IPS-NIHi11 (cell line): ENCODE results near the gene HHIPL1.

Experiments
- DNase-seq: peaks from one replicate; pipeline ENCODE4 v3.0.0; 2012; ENCODE audit warnings: mixed read lengths, low spot score

HHIPL1 gene

GRCh38 chr14:99716091-99716849, 71.3 kb downstream of the HHIPL1 start:
- no peak for DNase-seq

- no peak for DNase-seq
Measured at GRCh38 chr14:99716850-99717681, 72.1 kb downstream of the HHIPL1 start.

GRCh38 chr14:99717682-99718013, 72.7 kb downstream of the HHIPL1 start:
- DNase-seq, result no peak

- DNase-seq, result no peak
Measured at GRCh38 chr14:99718031-99718810, 73.3 kb downstream of the HHIPL1 start.

GRCh38 chr14:99718811-99719192, 73.9 kb downstream of the HHIPL1 start:
- DNase-seq, result no peak

GRCh38 chr14:99720941-99721791, 76.2 kb downstream of the HHIPL1 start:
- DNase-seq, result no peak

GRCh38 chr14:99721792-99722516, 77.0 kb downstream of the HHIPL1 start:
- no peak for DNase-seq

GRCh38 chr14:99722741-99723140, 77.8 kb downstream of the HHIPL1 start:
- DNase-seq, result no peak

- DNase-seq, result no peak
Measured at GRCh38 chr14:99724196-99724891, 79.4 kb downstream of the HHIPL1 start.

- peak; percentile 9 for DNase-seq
Measured at GRCh38 chr14:99724939-99725773, 80.2 kb downstream of the HHIPL1 start.

- no peak for DNase-seq
Measured at GRCh38 chr14:99725774-99726537, 81.0 kb downstream of the HHIPL1 start.

- no peak for DNase-seq
Measured at GRCh38 chr14:99726538-99727095, 81.7 kb downstream of the HHIPL1 start.

GRCh38 chr14:99727096-99727870, 82.4 kb downstream of the HHIPL1 start:
- DNase-seq, result no peak

GRCh38 chr14:99728231-99728920, 83.4 kb downstream of the HHIPL1 start:
- no peak for DNase-seq

- DNase-seq, result no peak
Measured at GRCh38 chr14:99728981-99729451, 84.1 kb downstream of the HHIPL1 start.
